ENCODE results near the gene KIF2C.
A peak's percentile ranks its signal among the peaks of the same experiment; 100 is the strongest.

- TF ChIP-seq YY1 (IDR thresholded peaks at IDR 0.05; ENCODE audit: low read depth) (no peak), CEBPB (IDR thresholded peaks at IDR 0.05) (no peak), TAF1 (IDR thresholded peaks at IDR 0.05; ENCODE audit: low read depth) (no peak), MAX (IDR thresholded peaks at IDR 0.05) (no peak), EP300 (IDR thresholded peaks at IDR 0.05; ENCODE audit: borderline replicate concordance) (no peak), NFIC (IDR thresholded peaks at IDR 0.05) (no peak), REST (IDR thresholded peaks at IDR 0.05; ENCODE audit: low read depth) (no peak), ZBTB7A (IDR thresholded peaks at IDR 0.05; ENCODE audit: low read depth) (no peak), FOXM1 (IDR thresholded peaks at IDR 0.05; ENCODE audit: borderline replicate concordance, low read depth) (no peak), TEAD4 (IDR thresholded peaks at IDR 0.05) (peak; percentile 41; the same call in 1 of the 2 replicates), USF1 (IDR thresholded peaks at IDR 0.05) (no peak)
Measured at GRCh38 chr1:44717156-44717555, 22.5 kb upstream of the KIF2C start.
